ENCODE measurements around the gene SGCD.
A peak's percentile ranks its signal among the peaks of the same experiment; 100 is the strongest.

SGCD gene

GRCh38 chr5:156523607-156524006, 196.6 kb downstream of the SGCD start:
- no peak for DNase-seq

GRCh38 chr5:156526081-156526925, 199.3 kb downstream of the SGCD start:
- DNase-seq, result no peak

- no peak for DNase-seq
These were observed 200.6 kb downstream of the SGCD start for GRCh38 chr5:156527611-156528010.

GRCh38 chr5:156528673-156529072, 201.7 kb downstream of the SGCD start:
- no peak for DNase-seq

GRCh38 chr5:156529892-156530291, 202.9 kb downstream of the SGCD start:
- DNase-seq, result peak; percentile 83

GRCh38 chr5:156531199-156531598, 204.2 kb downstream of the SGCD start:
- DNase-seq, result no peak

GRCh38 chr5:156532921-156533320, 206.0 kb downstream of the SGCD start:
- DNase-seq, result no peak

- no peak for DNase-seq
These were observed 207.1 kb downstream of the SGCD start for GRCh38 chr5:156534085-156534484.

- no peak for DNase-seq
These were observed 208.0 kb downstream of the SGCD start for GRCh38 chr5:156534906-156535485.

- DNase-seq, result no peak
These were observed 213.5 kb downstream of the SGCD start for GRCh38 chr5:156540491-156540890.

GRCh38 chr5:156541582-156541981, 214.6 kb downstream of the SGCD start:
- no peak for DNase-seq

- no peak for DNase-seq
These were observed 216.6 kb downstream of the SGCD start for GRCh38 chr5:156543348-156544145.

- no peak for DNase-seq
These were observed 225.9 kb downstream of the SGCD start for GRCh38 chr5:156552855-156553358.

- no peak for DNase-seq
These were observed 229.9 kb downstream of the SGCD start for GRCh38 chr5:156556666-156557406.

- no peak for DNase-seq
These were observed 233.0 kb downstream of the SGCD start for GRCh38 chr5:156560002-156560401.

- DNase-seq, result no peak
These were observed 234.7 kb downstream of the SGCD start for GRCh38 chr5:156561651-156562050.

GRCh38 chr5:156570615-156571014, 243.7 kb downstream of the SGCD start:
- no peak for DNase-seq

- DNase-seq, result no peak
These were observed 254.8 kb downstream of the SGCD start for GRCh38 chr5:156581725-156582124.

- no peak for DNase-seq
These were observed 255.2 kb downstream of the SGCD start for GRCh38 chr5:156582193-156582598.

- no peak for DNase-seq
These were observed 257.9 kb downstream of the SGCD start for GRCh38 chr5:156584871-156585270.

- no peak for DNase-seq
These were observed 259.0 kb downstream of the SGCD start for GRCh38 chr5:156585999-156586398.

GRCh38 chr5:156587012-156587411, 260.0 kb downstream of the SGCD start:
- no peak for DNase-seq

GRCh38 chr5:156588306-156588705, 261.3 kb downstream of the SGCD start:
- no peak for DNase-seq
